Measurements from ENCODE around the gene ATP5PO.

GRCh38 chr21:33875026-33875695 is 40.4 kb downstream of the ATP5PO start:
- TF ChIP-seq CTCF (conservative IDR thresholded peaks at IDR 0.05; ENCODE audit: low read depth, low read length) (no peak), EZH2 (IDR thresholded peaks at IDR 0.05; ENCODE audit: borderline replicate concordance, low read depth, low read length, poor library complexity, severe bottlenecking) (no peak)

All from A673 (cell line).